GM12892 (cell line): ENCODE data around the gene TRIM33.

Experiments
- DNase-seq: peaks from one replicate; pipeline ENCODE4 v3.0.0; 2011; ENCODE audit not compliant: insufficient read length
- FAIRE-seq: peaks from 2 replicates; lab custom pipeline; 2011; peaks lifted over from hg19 to GRCh38; lab: Jason Lieb, UNC
- POLR2A ChIP-seq: IDR thresholded peaks from 2 replicates; pipeline ENCODE4 v1.6.1; 2011; ENCODE audit warnings: low read depth, low read length, control low read depth
- POLR2AphosphoS5 ChIP-seq: IDR thresholded peaks from 2 replicates; pipeline ENCODE4 v1.6.1; 2011; ENCODE audit warnings: low read depth, low read length, control low read depth
- TAF1 ChIP-seq: IDR thresholded peaks from 2 replicates; pipeline ENCODE4 v1.6.1; 2011; ENCODE audit warnings: low read depth, mild to moderate bottlenecking, control low read depth, low read length, borderline replicate concordance

The TRIM33 gene

GRCh38 chr1:114540272-114540671 is 29.3 kb upstream of the TRIM33 start:
- FAIRE-seq (no peak), DNase-seq (no peak)
- TF ChIP-seq POLR2A = no peak
- TF ChIP-seq TAF1 = no peak
- no peak for TF ChIP-seq POLR2AphosphoS5

DNA sequence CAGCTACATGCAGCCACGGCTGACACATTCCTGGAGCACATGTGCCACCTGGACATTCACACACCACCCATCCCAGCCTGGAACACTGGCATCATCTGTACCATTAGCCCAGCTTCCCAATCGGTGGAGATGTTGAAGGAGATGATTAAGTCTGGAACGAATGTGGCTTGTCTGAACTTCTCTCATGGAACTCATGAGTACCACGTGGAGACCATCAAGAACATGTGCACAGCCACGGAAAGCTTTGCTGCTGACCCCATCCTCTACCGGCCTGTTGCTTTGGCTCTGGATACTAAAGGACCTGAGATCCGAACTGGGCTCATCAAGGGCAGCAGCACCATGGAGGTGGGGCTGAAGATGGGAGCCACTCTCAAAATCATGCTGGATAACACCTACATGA is 25.0 kb upstream of the TRIM33 start:
- FAIRE-seq (no peak), DNase-seq (no peak)
- TF ChIP-seq POLR2AphosphoS5 = no peak
- no peak for TF ChIP-seq POLR2A
- no peak for TF ChIP-seq TAF1

- DNase-seq (no peak), FAIRE-seq (no peak)
Measured at GRCh38 chr1:114535401-114535800, 24.4 kb upstream of the TRIM33 start.

GRCh38 chr1:114531094-114531493 is 20.1 kb upstream of the TRIM33 start:
- TF ChIP-seq TAF1 (no peak), POLR2A (no peak), POLR2AphosphoS5 (no peak)
- no peak for DNase-seq
- no peak for FAIRE-seq

More at GRCh38 chr1:114535401-114535800, 24.4 kb upstream of the TRIM33 start:
- no peak for TF ChIP-seq TAF1
- no peak for TF ChIP-seq POLR2AphosphoS5
- no peak for TF ChIP-seq POLR2A

- no peak for FAIRE-seq
- no peak for DNase-seq
- TF ChIP-seq TAF1 = no peak
- TF ChIP-seq POLR2AphosphoS5 = no peak
- TF ChIP-seq POLR2A = no peak
Measured at GRCh38 chr1:114530224-114530623, 19.2 kb upstream of the TRIM33 start.

- DNase-seq (no peak), FAIRE-seq (no peak)
- no peak for TF ChIP-seq POLR2A
Measured at GRCh38 chr1:114524944-114525343, 13.9 kb upstream of the TRIM33 start.

DNA sequence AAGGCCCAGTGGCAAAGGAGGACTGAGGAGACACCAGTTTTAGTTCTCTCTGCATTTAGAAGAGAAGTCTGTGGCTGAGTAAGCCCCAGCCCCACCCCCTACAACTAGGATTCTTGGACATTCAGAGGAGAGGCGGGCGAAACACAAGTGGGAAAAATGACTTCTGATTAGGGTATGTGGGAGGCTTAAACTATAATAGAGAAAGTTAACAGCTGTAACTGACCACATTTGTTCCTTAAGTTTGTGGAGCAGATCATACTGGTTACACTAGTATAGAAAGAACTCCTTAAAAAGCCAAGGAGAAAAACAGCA is 11.2 kb upstream of the TRIM33 start:
- FAIRE-seq = no peak
- TF ChIP-seq POLR2AphosphoS5 = no peak
- TF ChIP-seq TAF1 = no peak
- no peak for TF ChIP-seq POLR2A
- no peak for DNase-seq

GRCh38 chr1:114521396-114522263 is 10.6 kb upstream of the TRIM33 start:
- no peak for FAIRE-seq
- no peak for DNase-seq
- TF ChIP-seq POLR2A = no peak
- TF ChIP-seq POLR2AphosphoS5 = no peak
- no peak for TF ChIP-seq TAF1

DNA sequence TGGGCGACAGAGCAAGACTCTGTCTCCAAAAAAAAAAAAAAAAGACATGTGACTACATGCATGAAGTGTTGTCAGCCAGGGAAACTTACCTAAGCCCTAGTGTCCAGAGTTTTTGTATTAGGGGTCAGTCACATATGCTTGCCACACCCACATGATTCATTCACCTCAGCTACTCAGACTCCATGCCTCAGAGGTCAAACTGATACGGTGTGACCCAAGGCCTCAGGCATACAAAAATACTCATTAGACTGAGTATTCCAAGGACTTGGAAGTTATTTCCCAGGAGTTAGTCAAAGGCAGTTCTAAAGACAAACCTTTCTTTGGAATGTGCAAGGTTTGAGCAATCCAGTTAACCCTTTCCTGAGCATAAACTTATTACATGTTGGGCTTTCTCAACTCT is 6.3 kb upstream of the TRIM33 start:
- no peak for DNase-seq
- TF ChIP-seq POLR2AphosphoS5 (no peak), POLR2A (no peak), TAF1 (no peak)
- no peak for FAIRE-seq

GRCh38 chr1:114512595-114513280 is 1.7 kb upstream of the TRIM33 start:
- FAIRE-seq (no peak), DNase-seq (no peak)
- TF ChIP-seq POLR2A (no peak), TAF1 (no peak), POLR2AphosphoS5 (no peak)

DNA sequence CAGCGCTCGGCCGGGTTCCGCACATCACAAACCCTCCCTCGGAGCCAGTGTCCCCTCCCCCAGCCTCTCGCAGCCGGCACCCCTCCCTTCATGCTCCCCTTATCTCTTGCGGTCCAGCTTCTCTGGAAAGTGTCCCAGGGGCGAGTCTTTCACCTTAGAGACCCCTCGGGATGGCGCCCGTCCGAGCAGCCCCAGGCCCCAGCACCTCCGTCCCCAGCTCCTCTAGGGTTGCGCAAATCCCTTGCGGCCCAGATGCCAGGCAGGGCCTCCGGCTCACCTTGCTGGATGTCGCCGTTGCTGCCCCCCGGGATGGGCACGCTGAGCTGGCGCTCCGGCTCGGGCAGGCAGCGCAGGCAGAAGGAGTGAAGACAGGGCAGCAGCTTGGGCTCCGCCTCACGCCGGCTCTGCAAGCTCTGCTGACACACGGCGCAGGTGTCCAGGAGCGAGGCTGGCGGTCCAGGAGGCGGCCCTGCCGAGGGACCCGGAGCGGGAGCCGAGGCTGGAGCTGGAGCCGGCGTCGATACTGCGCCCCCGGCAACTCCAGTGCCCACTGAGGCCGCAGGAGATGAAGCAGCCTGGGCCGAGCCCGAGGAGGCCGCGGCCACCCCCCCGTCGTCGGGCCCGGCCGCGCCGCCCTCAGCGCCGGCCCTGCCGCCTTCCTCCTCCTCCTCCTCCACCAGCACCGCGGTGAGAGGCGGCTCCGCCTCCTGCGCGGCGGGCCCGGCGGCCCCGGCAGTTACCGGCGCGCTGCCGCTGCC is 550 bp downstream of the TRIM33 start:
- FAIRE-seq (peak; percentile 30), DNase-seq (peak; percentile 63)
- TF ChIP-seq POLR2A (no peak), POLR2AphosphoS5 (no peak), TAF1 (0 out of 2 replicates have a peak, but pooled peaks have one; percentile 16)
